Neuronal stem cell (in vitro differentiated cells): ENCODE results near the gene CACNA1C.

Experiments
- DNase-seq: peaks from one replicate; pipeline ENCODE4 v3.0.0-alpha.2; 2013; ENCODE audit warnings: low spot score
- H2AFZ ChIP-seq: one replicate; pipeline ENCODE4 v1.6.1; 2013; ENCODE audit warnings: mild to moderate bottlenecking, low read length, inconsistent platforms
- H2AK5ac ChIP-seq: 2 replicates; pipeline ENCODE4 v1.6.1; 2013; ENCODE audit warnings: low read depth, mild to moderate bottlenecking, inconsistent platforms, low read length, moderate library complexity, mixed read lengths
- H2BK120ac ChIP-seq: 2 replicates; pipeline ENCODE4 v1.6.1; 2013; ENCODE audit warnings: low read depth, mild to moderate bottlenecking, inconsistent platforms, low read length, moderate library complexity, mixed read lengths
- H2BK12ac ChIP-seq: one replicate; pipeline ENCODE4 v1.6.1; 2013; ENCODE audit warnings: low read length, inconsistent platforms
- H2BK15ac ChIP-seq: 2 replicates; pipeline ENCODE4 v1.6.1; 2013; ENCODE audit warnings: mild to moderate bottlenecking, low read length, inconsistent platforms, mixed read lengths
- H2BK5ac ChIP-seq: one replicate; pipeline ENCODE4 v1.6.1; 2013; ENCODE audit warnings: inconsistent platforms, mild to moderate bottlenecking, low read length, moderate library complexity
- H3K14ac ChIP-seq: one replicate; pipeline ENCODE4 v1.6.1; 2013; ENCODE audit warnings: low read length, inconsistent platforms
- H3K18ac ChIP-seq: 2 replicates; pipeline ENCODE4 v1.6.1; 2013; ENCODE audit warnings: low read length, inconsistent platforms
- H3K23ac ChIP-seq: 2 replicates; pipeline ENCODE4 v1.6.1; 2013; ENCODE audit warnings: low read depth, mild to moderate bottlenecking, mixed read lengths, low read length, inconsistent platforms; ENCODE audit not compliant: poor library complexity
- H3K27ac ChIP-seq: replicated peaks from 3 replicates; pipeline ENCODE4 v1.5.1; 2013; ENCODE audit warnings: low read length, inconsistent platforms
- H3K27me3 ChIP-seq, 3 experiments: 2 replicates each; pipeline ENCODE4 v1.6.1; 2013; ENCODE audit warnings: low read length in 3 of 3, mild to moderate bottlenecking in 2 of 3, inconsistent platforms in 1 of 3, low read depth in 1 of 3, mixed read lengths in 1 of 3, moderate library complexity in 1 of 3; ENCODE audit not compliant: control insufficient read depth in 3 of 3, insufficient read depth in 3 of 3
- H3K36me3 ChIP-seq, 2 donors: replicated peaks in 1 of 2; 2 replicates each; pipeline ENCODE4 v1.6.1; 2013; ENCODE audit warnings: low read length in 2 of 2; ENCODE audit not compliant: control insufficient read depth in 2 of 2, insufficient read depth in 2 of 2
- H3K4ac ChIP-seq: 2 replicates; pipeline ENCODE4 v1.6.1; 2013; ENCODE audit warnings: inconsistent platforms, mild to moderate bottlenecking, low read length, moderate library complexity
- H3K4me1 ChIP-seq, 2 donors: 1 replicate in 1 of 2; 2 replicates in 1 of 2; pipeline ENCODE4 v1.6.1; 2013; ENCODE audit warnings: low read length in 2 of 2, low read depth in 1 of 2; ENCODE audit not compliant: control insufficient read depth in 2 of 2, insufficient read depth in 1 of 2
- H3K4me2 ChIP-seq: one replicate; pipeline ENCODE4 v1.6.1; 2013; ENCODE audit warnings: mild to moderate bottlenecking, low read length, inconsistent platforms; ENCODE audit not compliant: insufficient read depth, poor library complexity, severe bottlenecking
- H3K4me3 ChIP-seq, 2 donors: 2 replicates each; pipeline ENCODE4 v1.5.1; 2013; ENCODE audit warnings: low read length in 2 of 2, mild to moderate bottlenecking in 2 of 2, inconsistent platforms in 1 of 2, moderate library complexity in 1 of 2
- H3K79me1 ChIP-seq: one replicate; pipeline ENCODE4 v1.6.1; 2013; ENCODE audit warnings: low read depth, mild to moderate bottlenecking, inconsistent platforms, low read length, moderate library complexity
- H3K9ac ChIP-seq: one replicate; pipeline ENCODE4 v1.6.1; 2013; ENCODE audit warnings: mild to moderate bottlenecking, low read depth, low read length, inconsistent platforms; ENCODE audit not compliant: poor library complexity
- H3K9me3 ChIP-seq, 2 donors: replicated peaks in 1 of 2; 2 replicates each; pipeline versions ENCODE3 to v1.6.1; 2013; ENCODE audit warnings: low read length in 2 of 2, mild to moderate bottlenecking in 2 of 2, inconsistent platforms in 1 of 2, low read depth in 1 of 2, mixed read lengths in 1 of 2, moderate library complexity in 1 of 2; ENCODE audit not compliant: control insufficient read depth in 2 of 2, insufficient read depth in 1 of 2
- H4K8ac ChIP-seq: one replicate; pipeline ENCODE4 v1.6.1; 2013; ENCODE audit warnings: low read depth, mild to moderate bottlenecking, inconsistent platforms, low read length, moderate library complexity
- H4K91ac ChIP-seq: one replicate; pipeline ENCODE4 v1.6.1; 2013; ENCODE audit warnings: low read length, low read depth, mild to moderate bottlenecking, inconsistent platforms; ENCODE audit not compliant: poor library complexity
- WGBS, 2 donors: extraction: QIAGEN DNeasy Blood & Tissue Kit; methylation state at CpG; one replicate each; pipeline ENCODE4 v1.1.7; 2013; ENCODE audit warnings: missing lambda C conversion rate in 2 of 2, mixed read lengths in 1 of 2; ENCODE audit not compliant: insufficient read length in 2 of 2, insufficient replicate concordance in 1 of 2; ENCODE audit errors: extremely low coverage in 2 of 2; 5-methylcytosine and 5-hydroxymethylcytosine counted together

The CACNA1C gene

GRCh38 chr12:2466211-2466610 is 413.4 kb downstream of the CACNA1C start:
- Histone ChIP-seq H3K9me3 (no peaks in the 10 kb centered on the region), H4K8ac (no peak overlapping the region), H3K23ac (no peak overlapping the region), H3K27me3 (peaks cover 0 to 13% (median 0%) of the 10 kb centered on the region in 3 experiments), H4K91ac (no peak overlapping the region), H3K4me1 (no peaks in the 10 kb centered on the region), H2BK12ac (no peak overlapping the region), H2BK5ac (no peak overlapping the region), H2AK5ac (no peak overlapping the region), H3K4ac (no peak overlapping the region), H3K36me3 (no peaks in the 10 kb centered on the region), H3K14ac (no peak overlapping the region), H3K27ac (no peak overlapping the region), H2BK120ac (no peak overlapping the region), H3K9ac (no peak overlapping the region), H2BK15ac (no peak overlapping the region), H3K18ac (no peak overlapping the region), H3K4me3 (no peak overlapping the region), H3K79me1 (no peaks in the 10 kb centered on the region), H3K4me2 (no peak overlapping the region), H2AFZ (no peak overlapping the region)
- no CpG with 5 or more reads among the region's 3 CpGs for WGBS, 2 donors
- no peak for DNase-seq

DNA sequence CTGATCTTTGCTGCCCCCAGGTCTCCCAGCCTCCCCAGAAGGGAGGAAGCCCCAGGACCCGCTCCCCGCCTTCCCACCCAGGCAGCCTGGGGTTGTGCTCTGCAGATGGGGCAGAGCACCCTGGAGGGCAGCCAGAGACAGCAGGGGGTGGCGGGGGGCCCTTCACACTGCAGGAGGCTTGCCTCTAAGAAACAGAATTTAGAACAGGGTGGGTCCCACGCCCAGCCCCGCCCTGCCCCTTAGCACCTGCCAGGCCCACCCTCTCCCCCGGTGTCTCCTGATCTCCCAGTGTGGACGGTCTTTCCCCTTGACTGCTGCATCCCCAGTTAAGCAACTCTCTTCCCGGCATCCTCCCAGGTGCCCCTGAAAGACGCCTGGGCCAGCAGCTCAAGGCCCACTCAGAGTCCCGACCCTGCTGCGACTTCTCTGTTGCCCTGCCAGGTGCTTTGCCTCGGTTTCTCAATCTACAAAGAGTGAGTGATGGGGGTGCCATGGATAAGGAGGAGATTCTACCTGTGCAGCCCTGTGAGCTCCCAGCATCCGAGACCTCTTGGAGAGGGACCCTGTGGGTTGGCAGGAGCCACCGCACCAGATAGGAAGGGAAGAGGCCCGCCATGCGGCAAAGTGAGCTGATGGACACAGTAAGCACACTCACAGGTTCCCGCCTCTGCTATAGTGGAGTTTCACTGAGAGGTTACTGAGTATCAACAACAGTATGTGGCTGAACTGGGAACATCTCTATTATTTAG is 414.8 kb downstream of the CACNA1C start:
- no peak overlapping the region for H3K4ac ChIP-seq
- no peak overlapping the region for H3K14ac ChIP-seq
- H2BK120ac ChIP-seq = no peak overlapping the region
- H2BK12ac ChIP-seq = no peak overlapping the region
- H4K8ac ChIP-seq = no peak overlapping the region
- no peak overlapping the region for H3K18ac ChIP-seq
- H3K23ac ChIP-seq = no peak overlapping the region
- no peak overlapping the region for H2AK5ac ChIP-seq
- DNase-seq = no peak
- no CpG with 5 or more reads among the region's 17 CpGs for WGBS, 2 donors
- no peaks in the 10 kb centered on the region for H3K9me3 ChIP-seq
- no peaks in the 10 kb centered on the region for H3K36me3 ChIP-seq
- H3K4me3 ChIP-seq = no peak overlapping the region
- H2AFZ ChIP-seq = no peak overlapping the region
- no peak overlapping the region for H3K9ac ChIP-seq
- no peak overlapping the region for H4K91ac ChIP-seq
- no peaks in the 10 kb centered on the region for H3K4me1 ChIP-seq
- no peak overlapping the region for H3K27ac ChIP-seq
- H2BK15ac ChIP-seq = no peak overlapping the region
- H3K4me2 ChIP-seq = no peak overlapping the region
- no peaks in the 10 kb centered on the region for H3K79me1 ChIP-seq
- peaks cover 0 to 13% (median 0%) of the 10 kb centered on the region in 3 experiments for H3K27me3 ChIP-seq
- no peak overlapping the region for H2BK5ac ChIP-seq

- H3K9me3 ChIP-seq = no peaks in the 10 kb centered on the region
- H3K4ac ChIP-seq = no peak overlapping the region
- H3K27me3 ChIP-seq = no peaks in the 10 kb centered on the region
- WGBS, 2 donors = no CpG with 5 or more reads among the region's 5 CpGs
- no peak overlapping the region for H3K18ac ChIP-seq
- no peak overlapping the region for H2AK5ac ChIP-seq
- no peak overlapping the region for H3K4me2 ChIP-seq
- H2BK120ac ChIP-seq = no peak overlapping the region
- no peak overlapping the region for H2AFZ ChIP-seq
- H3K27ac ChIP-seq = no peak overlapping the region
- no peak overlapping the region for H2BK5ac ChIP-seq
- H3K4me1 ChIP-seq = no peaks in the 10 kb centered on the region
- no peak overlapping the region for H3K9ac ChIP-seq
- no peak overlapping the region for H2BK15ac ChIP-seq
- H3K36me3 ChIP-seq = no peaks in the 10 kb centered on the region
- peak overlapping the region; percentile 4 for H2BK12ac ChIP-seq
- peak overlapping the region in 1 of 2 donors; percentile 65 for H3K4me3 ChIP-seq
- no peak overlapping the region for H3K14ac ChIP-seq
- no peak overlapping the region for H3K23ac ChIP-seq
- H3K79me1 ChIP-seq = no peaks in the 10 kb centered on the region
- no peak for DNase-seq
- no peak overlapping the region for H4K8ac ChIP-seq
- H4K91ac ChIP-seq = no peak overlapping the region
These were observed 423.2 kb downstream of the CACNA1C start for GRCh38 chr12:2475984-2476383.

DNA sequence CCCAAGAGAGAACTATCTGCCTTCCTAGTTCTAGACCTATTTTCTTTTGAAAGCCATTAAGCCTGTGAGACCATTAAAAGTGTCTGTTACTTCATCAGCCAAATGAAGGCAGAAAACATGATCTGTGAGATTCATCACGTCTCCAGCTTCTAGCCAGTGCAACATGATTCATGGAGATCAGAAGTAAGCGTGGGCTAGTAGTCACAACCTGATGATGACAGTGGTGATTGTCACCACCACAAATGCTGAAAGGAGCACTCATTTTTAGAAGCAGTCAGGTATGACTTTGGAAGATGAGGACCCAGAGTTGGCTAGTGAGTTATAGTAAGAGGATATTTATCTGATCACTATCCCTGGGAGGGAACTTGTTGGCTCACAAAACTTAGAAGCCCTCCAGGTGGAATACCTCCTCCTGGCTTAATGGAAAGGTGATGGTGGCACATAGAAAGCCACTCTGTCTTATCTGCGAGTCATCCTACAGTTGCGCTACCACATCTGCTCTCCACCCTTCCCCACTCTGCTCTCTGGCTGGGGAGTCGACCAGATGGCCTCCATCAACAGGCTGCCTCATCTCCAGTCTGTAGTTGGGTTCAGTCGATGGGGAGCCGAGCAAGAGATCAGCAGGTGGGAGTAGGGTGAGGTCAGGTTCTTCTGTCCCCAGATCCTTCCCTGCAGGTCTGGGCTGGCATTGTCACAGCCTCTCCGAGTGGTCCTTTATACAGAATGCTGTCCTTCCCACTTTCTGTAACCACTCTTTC is 424.4 kb downstream of the CACNA1C start:
- Histone ChIP-seq H2BK5ac (no peak overlapping the region), H3K4me2 (no peak overlapping the region), H3K36me3 (no peaks in the 10 kb centered on the region), H3K27ac (no peak overlapping the region), H3K79me1 (no peaks in the 10 kb centered on the region), H3K4me1 (no peaks in the 10 kb centered on the region), H4K91ac (no peak overlapping the region), H3K4ac (no peak overlapping the region), H3K9ac (no peak overlapping the region), H3K9me3 (no peaks in the 10 kb centered on the region), H2BK15ac (no peak overlapping the region), H4K8ac (no peak overlapping the region), H2AK5ac (no peak overlapping the region), H2BK120ac (no peak overlapping the region), H3K18ac (no peak overlapping the region), H3K23ac (no peak overlapping the region), H2BK12ac (no peak overlapping the region), H3K27me3 (no peaks in the 10 kb centered on the region), H3K14ac (no peak overlapping the region), H2AFZ (no peak overlapping the region), H3K4me3 (no peak overlapping the region)
- no peak for DNase-seq
- no CpG with 5 or more reads among the region's 8 CpGs for WGBS, 2 donors
